Smooth muscle cell of the coronary artery (primary cell): ENCODE results near the gene PYGO1. TPM values are rescaled to one million over a fixed set of nuclear protein-coding genes. Genes with fewer than 3 reads are reported as not detected.

Source experiments
- total RNA-seq: library from RNA; depleted of rRNA; stranded (reverse); fragments of >200 nt; gene quantifications from 2 replicates; pipeline ENCODE4 v1.2.3, GENCODE V29; 2014; ENCODE audit warnings: low replicate concordance

PYGO1 gene, protein sequence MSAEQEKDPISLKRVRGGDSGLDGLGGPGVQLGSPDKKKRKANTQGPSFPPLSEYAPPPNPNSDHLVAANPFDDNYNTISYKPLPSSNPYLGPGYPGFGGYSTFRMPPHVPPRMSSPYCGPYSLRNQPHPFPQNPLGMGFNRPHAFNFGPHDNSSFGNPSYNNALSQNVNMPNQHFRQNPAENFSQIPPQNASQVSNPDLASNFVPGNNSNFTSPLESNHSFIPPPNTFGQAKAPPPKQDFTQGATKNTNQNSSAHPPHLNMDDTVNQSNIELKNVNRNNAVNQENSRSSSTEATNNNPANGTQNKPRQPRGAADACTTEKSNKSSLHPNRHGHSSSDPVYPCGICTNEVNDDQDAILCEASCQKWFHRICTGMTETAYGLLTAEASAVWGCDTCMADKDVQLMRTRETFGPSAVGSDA
- total RNA-seq: 4.7 and 5.0 TPM in 2 replicates

GRCh38 chr15:55588070-55588814, at the start of gene PYGO1:
Gene PYGO1 (minus strand): TSS chr15:55588345. CDS start chr15:55587883, 462 bp downstream.

Other genes with a start within 250 kb of the PYGO1 start
- gene CCPG1, start 180.0 kb downstream of the PYGO1 start, total RNA-seq: 56.9 and 66.5 TPM in 2 replicates
- 1.5 and 2.1 TPM in 2 replicates for gene PIERCE2, start 179.8 kb downstream of the PYGO1 start, total RNA-seq
- 2.3 and 3.7 TPM in 2 replicates for gene DNAAF4, start 80.1 kb downstream of the PYGO1 start, total RNA-seq
- 0.70 and 2.0 TPM in 2 replicates for gene PRTG, start 154.8 kb upstream of the PYGO1 start, total RNA-seq